CD4-positive, alpha-beta T cell treated with Interleukin-2 at 100 ng/mL for 4 hours (primary cell): Measurements from ENCODE around the gene LPP.

Source experiments
- DNase-seq: peaks from one replicate; pipeline ENCODE4 v3.0.0-alpha.2; 2020; ENCODE audit warnings: low spot score

LPP gene

DNA sequence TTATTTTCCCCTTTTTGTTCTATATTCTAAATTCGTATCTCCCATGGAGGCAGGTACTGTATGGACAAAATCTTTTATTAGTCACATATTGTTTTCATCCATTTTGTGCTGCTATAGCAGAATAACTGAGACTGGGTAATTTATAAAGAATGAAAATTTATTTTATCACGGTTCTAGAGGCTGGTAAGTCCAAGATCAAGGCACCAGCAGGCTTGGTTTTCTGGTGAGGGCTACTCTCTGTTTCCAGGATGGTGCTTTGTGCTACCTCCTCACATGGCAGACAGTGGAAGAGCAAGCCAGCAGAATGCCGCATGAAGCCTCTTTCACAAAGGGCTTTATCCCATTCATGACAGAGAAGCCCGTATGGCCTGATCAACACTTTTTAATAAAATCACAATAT lies 595.9 kb downstream of the LPP start:
- no peak for DNase-seq

DNA sequence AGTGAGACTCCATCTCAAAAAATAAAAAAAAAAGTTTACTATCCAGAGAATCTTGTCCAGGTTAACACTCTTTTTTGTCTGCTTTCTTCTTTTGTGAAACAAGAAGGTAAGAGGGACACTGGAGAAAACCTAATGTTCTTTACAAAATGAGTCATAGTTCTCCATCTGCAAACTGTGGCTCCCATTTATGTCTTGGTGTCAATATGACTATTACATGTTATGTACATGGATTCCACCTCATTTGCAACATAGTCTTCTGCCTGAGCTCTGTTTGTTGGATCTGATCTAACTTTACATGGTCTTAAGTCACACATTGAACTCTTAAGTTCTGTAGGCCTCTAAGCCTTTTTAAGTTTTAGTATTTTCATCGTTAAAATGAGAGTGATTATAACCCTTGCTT lies 596.7 kb downstream of the LPP start:
- DNase-seq, result no peak

DNA sequence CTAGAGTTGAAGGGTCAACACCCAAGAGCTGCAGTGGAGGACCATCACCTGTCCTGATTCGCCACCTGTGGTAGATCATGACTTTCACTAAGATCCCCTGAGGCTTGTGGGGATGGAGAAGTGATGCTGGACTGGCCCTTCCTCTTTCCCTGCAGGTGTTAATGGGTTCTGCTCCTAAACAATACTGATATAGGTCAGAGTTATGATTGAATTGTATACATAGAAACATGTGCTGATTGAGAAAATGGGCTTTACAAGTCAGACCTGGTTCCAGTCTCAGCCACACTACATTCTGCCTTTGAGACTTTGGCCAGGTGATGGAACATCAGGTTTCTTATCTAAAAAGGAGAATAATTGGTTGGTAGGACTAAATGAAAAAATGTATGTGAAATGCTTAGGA lies 598.9 kb downstream of the LPP start:
- no peak for DNase-seq

DNA sequence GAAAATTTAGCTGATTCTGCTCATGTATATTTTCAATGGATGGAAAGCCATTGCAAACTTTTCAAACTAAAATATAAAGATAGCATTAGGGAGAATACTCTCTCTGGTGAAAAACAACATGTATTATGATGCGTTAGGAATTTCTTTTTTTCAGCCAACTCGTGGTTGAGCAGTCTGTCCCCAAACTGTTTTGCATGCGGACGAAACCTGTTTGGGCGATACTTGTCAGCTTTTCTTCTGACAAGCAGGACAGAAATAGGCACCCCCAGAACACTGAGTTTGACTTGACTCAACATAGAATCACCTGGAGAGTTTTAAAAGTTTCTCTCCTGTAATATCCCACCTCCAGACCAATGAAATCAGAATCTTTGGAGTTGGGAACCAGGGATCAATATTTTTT lies 600.3 kb downstream of the LPP start:
- no peak for DNase-seq

DNA sequence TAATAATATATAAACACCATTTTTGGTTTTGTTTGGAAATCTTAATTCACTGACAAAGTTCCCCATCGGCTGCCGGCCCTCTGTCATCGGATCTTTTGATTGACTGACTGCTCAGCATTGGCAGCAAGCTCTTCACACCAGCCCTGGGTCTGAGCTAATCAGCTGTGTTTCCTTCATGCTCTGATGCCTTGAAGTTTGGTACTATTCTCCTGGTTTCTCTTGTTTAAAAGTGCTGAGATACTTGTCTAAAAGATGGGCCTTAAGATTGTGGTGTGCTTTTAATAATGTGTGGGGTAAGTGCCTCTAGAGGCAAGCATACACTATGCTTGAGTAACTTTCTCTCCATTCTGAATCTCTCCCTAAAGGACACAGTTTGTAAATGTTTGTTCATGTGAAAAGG lies 602.3 kb downstream of the LPP start:
- DNase-seq, result no peak

DNA sequence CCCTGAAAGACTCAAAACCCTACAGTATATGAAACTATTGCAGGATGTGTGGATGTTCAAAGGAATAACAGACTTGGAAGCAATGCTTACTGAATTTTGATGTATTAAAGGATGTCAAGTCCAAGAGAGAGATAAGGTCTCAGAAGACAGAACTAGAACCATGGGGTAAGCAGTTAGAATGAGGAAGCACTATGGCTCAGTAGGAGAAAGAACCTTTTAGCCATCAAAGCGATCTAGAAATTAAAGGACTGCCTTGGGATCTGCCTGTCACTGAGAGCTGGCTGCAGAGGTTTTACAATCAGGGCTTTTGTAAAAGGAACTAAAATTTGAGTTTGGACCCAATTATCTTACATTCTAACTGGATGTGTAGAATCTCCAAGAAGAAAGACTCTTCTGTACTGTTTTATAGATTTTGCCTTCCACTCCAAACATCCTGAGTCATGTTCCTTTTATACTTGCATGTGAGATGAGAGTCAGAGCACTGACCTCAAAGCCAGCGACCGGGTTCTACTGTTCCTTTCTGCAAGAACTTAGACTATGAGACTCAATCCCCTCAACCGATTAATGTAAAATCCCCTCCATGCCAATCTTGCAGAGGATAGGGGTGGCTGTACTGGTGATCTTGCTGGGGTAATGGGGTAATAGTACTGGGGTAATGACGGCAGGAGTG lies 605.5 kb downstream of the LPP start:
- DNase-seq, result no peak

DNA sequence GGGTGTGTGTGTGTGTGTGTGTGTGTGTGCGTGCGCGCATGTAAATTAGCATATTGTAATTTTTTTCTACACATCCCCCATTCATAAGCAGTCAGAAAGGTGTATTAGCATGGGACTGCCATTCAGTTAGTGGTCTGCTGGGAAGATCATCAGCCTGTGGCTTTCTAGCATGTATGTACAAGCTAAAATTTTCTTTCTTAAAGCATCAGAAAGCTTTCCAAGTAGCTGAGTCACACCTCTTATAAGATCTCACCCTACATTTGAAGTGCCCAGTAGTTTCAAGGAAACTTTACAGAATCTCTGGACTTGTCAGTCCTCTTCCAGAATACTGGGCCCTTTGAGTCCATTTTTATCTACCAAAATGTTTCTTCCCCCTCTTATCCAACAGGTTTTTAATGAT lies 606.5 kb downstream of the LPP start:
- DNase-seq, result no peak

DNA sequence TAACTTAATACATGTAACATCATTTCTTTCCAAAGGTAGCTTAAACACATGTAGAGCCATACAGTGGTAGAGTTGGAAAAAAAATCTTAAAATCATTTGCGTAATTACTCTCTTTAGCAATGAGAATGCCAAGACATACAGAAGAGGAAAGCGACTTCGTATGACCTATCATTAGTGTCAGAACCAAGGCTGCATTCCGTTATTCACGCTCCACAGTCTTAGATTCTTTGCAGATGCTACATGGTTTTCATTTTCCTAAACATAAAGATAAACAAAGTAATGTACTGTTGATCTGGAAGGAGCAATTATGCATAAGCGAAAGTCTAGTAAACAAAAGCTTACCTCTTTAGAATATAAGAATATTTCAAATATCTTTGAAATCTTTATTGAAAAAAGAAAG lies 607.5 kb downstream of the LPP start:
- no peak for DNase-seq

DNA sequence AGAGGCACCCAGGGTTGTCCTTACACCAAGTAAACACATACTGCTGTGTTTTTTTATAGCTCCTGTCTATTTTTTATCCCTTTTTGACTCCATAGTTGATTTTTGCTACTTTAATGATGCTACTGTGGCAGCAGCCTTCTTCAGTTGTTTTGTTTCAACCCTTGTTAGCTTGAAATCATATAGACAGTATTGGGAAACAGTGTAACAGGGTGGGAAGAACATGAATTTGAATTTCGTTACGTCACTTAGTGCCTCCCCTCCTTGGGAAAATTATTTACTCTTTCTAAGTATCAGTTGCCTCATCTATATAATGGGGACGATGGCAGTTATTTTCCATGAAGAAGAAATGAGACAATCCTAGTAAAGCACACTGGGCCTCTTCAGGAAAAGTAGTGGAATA lies 608.0 kb downstream of the LPP start:
- DNase-seq, result no peak

DNA sequence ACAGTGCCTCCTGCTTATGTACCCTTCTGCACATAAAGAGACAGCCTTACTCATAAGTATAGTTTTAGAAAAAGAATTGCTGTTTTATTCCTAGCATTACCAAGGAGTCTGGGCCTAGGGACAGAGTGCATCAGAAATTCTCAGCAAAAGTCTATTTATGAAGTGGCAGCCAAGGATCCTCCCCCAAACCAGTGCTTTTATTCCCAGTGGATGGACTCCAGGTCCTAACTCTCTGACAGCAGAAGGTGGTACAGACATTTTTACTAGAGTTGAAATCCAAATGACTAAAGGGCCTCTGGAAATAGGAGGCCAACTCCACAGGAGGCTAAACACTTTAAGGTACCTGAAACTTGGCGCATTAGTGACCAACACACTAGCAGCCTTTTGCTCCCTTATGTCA lies 610.7 kb downstream of the LPP start:
- DNase-seq, result no peak

DNA sequence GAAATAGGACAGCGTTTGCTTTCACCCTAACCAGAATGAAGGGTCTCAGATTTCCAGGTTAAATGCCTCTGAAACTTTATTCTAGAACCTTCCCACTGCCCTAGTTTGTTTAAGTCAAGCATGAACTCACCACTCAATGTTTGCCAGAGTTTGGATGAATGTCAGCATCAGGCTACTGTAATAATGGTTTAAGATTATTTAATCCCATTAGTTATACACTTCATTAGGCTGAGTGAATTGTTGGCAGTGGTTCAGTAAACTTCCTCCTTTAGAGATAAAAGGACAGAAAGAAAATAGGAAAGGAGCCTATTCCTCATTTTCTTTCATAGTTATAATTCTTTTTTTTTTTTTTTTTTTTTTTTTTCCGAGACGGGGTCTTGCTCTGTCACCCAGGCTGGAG lies 615.9 kb downstream of the LPP start:
- no peak for DNase-seq

DNA sequence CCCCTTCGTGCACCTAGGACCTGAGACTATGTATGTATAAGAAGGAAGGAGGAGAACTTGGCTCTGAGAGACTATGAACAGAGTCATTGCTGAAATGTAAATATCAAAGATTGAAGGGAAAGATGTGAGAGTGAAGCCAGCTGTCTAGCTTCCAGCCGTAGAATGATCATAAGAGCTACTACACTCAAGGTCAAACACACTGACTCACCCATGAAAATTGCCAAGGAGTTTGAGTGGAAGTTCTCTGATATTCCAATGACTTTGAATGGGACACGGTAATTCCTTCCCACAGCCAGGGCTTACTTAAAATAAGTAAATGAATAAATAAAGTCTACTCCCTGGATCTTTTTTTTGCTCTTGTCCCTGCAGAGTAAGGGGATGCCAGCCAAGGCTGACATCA lies 618.9 kb downstream of the LPP start:
- DNase-seq, result no peak

DNA sequence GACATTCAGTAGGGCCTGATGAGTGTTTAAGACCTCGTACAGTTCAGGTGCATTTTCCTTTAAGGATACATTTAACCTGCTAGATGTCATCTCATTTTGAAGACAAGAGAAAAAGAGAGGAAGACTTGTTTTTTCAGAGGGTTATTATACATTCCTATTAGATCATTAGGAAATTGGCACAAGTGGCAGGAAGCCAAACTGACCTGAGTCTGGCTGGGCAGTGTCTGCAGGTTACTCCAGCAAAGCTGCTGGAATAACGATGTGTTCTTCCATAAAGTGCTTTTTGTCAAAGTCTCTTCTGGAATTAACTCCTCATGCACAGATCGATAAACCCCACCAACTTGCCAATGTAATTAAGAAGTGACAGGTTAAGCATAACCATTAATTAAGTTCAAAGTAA lies 621.5 kb downstream of the LPP start:
- no peak for DNase-seq

DNA sequence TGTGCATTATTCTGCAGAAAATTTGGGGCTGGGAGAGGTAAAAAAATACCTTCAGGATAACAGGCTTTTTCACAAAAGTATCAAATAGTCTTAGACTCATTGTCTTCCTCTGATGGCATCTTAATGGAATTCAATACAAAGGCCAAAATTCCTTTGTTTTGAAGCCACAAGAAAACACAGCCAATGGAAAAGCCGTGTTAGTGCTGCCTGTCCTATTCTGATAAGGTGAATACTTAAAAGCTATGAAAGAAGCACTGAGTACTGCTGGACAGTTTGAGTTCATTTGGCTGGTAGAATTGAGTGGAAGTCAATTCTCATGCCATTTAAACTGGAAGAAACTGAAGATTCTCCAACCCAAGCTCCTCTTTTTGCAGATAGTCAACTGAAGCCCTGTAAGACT lies 622.5 kb downstream of the LPP start:
- DNase-seq, result no peak

DNA sequence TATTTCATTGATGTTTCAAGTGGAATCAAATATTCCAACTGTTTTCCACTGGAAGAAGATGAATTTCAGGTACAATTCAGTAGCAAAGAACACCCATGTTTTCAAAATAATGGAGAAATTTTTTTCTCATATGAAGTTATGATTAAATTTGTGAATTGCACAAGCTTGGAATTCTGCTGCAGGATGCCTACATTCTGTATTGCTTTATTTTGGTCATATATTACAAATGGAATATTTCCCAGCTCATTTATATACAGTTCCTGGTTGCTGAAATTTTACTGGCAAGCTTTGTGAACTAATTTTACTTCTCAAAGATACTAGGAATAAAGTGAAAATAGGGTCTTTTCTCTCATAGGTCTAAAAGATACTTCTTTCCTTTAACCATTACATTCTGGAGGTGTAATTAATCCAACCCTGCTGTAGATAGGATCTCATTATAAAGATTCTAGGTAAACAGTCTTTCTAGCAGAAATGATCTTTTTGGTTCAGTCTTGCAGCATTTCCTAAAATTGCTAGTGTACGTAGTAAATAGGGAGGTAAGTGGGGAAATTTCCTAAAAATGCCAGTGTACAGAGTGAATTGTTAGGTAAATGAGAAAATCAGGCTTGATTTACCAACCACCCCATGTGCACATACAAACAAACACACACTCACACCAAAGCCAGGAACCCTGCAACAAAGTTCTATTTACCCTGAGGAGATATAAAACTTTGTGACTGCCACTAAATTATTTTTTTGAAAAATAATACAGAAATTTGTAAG lies 624.3 kb downstream of the LPP start:
- no peak for DNase-seq

DNA sequence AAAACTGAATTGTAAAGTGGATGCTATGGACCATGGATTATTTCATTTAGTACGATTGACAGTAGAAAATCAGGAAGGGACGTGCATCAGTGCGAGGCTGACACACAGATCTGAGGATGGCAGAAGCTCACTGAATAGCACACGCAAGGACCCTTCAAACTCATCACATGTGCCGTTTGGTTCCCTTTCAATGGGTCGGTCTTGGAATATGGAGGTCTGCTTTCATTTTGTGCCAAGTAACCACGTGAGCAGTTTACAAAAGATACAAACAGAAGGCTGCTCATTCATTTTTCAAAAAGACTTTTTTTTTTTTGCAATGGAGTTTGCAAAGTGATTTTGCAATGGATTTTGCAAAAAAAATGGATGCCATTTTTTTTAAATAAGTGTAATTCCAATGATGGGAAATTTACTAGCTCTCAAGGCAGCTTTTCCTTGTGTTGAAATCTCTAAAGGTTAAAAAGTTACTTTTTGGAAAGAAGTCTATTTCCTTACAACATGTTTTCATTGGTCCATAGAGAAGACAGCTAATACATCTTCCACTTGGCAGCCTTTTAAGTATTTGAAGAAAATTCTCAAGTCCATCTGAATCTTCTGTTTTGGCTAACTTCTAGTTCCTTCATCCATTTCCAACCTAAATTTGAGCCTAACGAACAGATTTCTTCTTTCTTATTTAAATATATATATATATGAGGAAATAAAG lies 625.5 kb downstream of the LPP start:
- no peak for DNase-seq

DNA sequence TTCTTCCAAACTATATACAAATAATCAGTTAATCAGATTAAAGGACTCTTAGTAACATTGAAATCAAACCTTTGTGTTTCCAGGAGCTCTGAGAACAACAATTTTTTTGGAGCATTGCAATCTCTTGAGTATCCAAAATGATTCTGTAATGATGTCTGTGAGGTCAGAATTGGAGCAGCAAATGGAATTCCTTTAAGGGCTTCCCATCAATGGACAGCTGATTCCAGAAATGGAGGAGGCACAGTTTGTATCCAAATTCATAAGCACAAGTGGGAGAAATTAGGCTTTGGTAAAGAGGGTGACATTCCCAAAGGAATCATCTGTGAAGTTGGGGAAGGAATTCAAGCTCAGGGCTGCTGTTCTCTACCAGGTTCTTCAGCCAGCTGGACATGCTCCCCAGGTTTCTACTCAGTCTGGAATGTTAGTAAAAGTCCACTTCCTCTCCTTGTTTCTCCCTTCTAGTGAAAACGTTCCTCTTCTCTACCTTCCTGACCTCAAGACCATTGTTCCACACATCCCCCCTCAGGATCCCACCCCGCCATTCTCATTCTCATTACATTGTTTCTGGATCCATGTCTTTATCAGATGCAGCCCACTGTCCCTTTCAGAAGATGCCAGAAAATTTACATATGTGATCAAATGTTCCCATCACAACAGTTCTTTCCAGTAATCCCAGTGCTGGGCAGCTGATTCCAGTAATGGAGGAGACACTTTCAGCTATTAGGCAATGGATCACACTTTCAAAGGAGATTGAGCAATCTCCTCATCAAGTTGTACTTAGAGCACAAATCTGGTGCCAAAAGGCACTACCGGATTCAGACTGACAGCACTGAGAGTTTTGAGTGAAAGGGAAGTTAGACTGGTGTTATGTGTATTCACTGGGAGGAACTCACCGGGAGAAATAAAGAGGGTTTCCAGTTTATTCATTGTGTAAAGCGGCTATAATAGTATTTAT lies 626.5 kb downstream of the LPP start:
- DNase-seq, result no peak

DNA sequence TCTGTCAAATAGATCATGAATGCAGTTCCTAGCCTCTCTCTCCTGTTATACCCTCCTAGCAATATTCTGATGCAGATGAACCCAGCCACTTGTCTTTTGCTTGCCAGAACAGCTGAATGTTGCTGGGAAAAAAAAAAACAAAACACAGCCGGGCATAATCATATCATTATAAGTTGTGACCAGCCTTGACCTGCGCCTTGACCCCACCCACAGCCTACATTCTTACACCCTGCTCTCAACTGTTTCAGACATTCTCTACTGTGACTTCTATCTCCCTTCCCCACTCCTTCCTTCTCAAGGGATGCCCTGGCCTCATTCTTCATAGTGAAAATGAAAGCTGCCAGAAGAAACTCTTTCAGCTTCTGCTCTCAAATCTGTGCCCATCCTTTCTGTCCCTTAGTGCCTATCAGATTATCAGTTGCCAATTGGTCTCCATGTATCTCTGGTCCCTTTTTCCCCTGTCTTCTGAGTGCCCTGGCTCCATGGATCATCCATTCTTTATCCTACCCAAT lies 628.7 kb downstream of the LPP start:
- DNase-seq, result no peak

DNA sequence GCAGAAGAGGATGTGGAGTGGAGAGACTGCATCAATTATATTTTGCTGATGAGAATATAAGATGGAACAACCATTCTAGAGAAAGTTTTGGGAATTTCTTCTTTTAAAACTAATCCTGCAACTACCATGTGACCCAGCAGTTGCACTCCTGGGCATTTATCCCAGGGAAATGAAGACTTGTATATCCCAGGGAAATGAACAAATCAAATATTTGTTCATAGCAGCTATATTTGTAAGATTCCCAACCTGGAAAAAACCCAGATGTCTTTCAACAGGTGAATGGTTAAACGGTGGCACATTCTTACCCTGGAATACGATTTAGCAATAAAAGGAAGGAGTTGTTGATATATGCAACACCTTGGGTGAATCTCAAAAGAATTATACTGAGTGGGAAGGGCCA lies 632.5 kb downstream of the LPP start:
- no peak for DNase-seq

DNA sequence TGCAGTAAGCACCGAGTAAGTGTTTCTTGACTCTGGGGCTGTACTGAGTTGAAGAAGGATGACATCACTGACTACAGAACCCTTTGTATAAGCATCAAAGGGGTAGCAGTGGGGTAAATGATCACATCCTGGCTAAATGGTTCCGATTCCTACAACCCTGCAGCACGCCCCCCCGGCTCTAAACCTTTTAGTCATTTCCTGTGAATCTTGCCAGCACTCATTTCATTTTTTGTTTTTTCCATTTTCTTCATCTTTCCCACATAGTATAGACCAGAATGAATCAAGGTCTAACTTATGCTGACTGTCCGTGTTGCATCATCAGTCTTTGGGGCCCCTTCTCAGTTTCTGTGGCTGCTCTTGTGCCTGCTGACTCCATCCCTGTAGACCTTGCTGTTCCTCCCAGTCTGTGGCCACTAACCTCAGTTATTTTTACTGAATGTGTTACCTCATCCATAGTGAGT lies 634.7 kb downstream of the LPP start:
- peak; percentile 52 for DNase-seq

DNA sequence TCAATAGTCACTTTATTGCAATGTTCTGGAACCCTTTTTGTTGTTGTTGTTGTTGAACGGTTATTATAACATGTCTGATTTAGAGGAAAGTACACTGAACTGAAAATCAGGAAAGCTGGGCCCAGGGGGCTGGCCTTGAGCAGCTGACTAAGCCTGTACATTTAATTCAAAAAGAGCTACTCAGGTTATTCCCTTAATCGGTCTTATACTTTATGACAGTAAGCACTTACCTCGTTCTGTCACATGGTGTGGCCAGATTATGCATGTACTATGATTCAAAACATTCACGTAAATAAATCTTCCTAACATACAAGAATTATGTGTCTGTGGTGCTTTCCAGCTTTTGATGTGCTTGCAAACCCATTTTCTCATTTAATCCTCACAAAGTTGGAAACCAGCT lies 635.3 kb downstream of the LPP start:
- DNase-seq, result no peak

DNA sequence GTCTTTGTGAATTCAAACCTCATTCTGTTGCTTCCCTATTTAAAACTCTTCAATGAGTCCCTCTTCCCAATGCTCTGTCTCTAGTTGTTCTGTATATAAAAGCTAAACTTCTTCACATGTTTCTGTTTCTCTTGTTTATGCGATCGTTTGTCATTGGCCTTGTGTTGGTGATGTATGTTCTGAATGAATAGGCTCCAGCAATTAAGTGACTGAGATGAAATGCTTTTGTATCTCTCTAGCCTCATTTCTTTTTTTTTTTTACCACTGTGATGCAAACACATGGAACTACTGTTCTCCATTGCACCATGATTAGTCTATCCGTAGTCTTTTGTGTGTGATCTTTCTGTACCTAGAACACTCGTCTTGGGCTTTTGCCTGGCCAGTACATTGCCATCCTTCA lies 637.4 kb downstream of the LPP start:
- no peak for DNase-seq
